Stimulated activated CD8-positive, alpha-beta memory T cell treated with anti-CD3 and anti-CD28 coated beads, Interleukin-12 subunit alpha, Interleukin-12 subunit beta, amount 100 ng/mL, for 24 hours (primary cell): ENCODE results near the gene TRH.

Experiments used
- DNase-seq: peaks from one replicate; pipeline ENCODE4 v3.0.0-alpha.2; 2020; ENCODE audit errors: extremely low read depth

The TRH gene

GRCh38 chr3:129974564-129974832, at the start of gene TRH:
TSS of gene TRH (plus strand) at chr3:129974720. CDS start at chr3:129975817, 1,097 bp downstream.
- no peak for DNase-seq

GRCh38 chr3:129927072-129927471, 47.4 kb upstream of the TRH start:
- no peak for DNase-seq

GRCh38 chr3:129929383-129929782, 45.1 kb upstream of the TRH start:
- DNase-seq = no peak

GRCh38 chr3:129933471-129933870, 41.0 kb upstream of the TRH start:
- no peak for DNase-seq

GRCh38 chr3:129934234-129935123, 40.0 kb upstream of the TRH start:
- DNase-seq = no peak

DNA sequence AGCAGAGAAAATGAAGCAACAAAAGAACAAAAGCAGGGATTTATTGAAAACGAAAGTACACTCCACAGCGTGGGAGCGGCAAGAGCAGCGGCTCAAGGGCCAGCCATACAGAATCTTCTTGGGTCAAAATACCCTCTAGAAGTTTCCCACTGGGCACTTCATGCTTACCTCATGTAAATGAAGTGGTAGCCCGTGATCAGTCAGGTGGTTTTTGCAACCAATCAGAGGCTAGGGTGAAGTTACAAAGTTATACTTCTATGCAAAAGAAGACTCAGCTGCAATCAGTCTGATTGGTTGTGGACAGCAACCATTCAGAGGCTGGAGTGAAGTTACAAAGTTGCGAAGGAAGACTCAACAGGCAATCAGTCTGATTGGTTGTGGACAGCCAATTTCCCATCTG, 37.8 kb upstream of the TRH start:
- DNase-seq = no peak

GRCh38 chr3:129937717-129938116, 36.8 kb upstream of the TRH start:
- DNase-seq = no peak

DNA sequence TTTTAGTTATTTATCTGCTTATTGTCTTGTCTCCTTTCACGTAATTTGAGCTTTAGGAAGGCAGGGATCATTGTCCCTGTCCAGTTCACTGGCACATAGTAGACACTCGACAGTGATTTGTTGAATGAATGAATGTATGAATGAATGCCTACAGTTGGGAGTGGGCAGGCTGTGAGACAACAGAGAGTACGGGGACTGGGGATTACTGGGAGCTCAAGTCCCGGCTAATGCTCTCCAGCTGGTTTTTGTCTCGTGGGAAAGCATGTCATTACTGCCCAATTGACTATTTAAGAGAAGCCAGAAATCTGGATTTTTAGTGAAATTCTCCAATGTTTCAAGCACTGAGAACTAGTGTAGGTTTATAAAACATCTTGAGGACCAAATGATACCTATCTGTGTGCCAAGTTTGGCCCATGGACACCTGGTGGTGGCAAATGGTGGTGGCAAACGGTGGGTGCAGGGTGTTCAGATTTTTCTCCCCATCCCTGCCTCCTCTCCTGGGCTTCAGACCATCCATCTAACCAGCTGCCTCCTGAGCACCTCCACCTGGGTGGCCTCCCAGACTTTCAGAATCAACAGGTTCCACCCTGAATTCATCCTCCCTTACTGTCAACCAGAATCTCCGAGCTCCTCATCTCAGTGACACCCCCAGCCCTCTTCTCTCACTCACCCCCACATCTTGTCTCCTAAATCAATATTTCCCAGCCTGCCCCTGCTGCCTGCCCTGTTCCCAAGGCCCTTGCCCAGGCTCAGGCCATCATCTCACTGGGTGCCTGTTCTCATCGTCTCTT, 36.2 kb upstream of the TRH start:
- DNase-seq = no peak

DNA sequence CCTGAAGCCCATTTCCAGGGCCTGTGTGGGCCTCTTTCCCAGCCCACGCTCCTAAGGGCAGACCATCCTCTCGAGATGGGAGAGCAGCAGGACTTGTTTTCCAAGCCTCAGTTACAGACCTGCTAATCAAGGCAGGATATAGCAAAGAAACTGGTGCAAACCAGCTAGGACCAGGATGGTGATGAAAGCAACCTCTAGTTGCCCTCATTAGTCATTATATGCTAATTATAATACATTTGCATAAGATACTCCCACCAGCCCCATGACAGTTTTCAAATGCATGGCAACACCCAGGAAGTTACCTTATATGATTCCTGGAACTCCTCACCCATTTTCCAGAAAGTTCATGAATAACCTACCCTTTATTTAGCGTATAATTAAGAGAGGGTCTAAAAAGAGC, 34.4 kb upstream of the TRH start:
- no peak for DNase-seq

DNA sequence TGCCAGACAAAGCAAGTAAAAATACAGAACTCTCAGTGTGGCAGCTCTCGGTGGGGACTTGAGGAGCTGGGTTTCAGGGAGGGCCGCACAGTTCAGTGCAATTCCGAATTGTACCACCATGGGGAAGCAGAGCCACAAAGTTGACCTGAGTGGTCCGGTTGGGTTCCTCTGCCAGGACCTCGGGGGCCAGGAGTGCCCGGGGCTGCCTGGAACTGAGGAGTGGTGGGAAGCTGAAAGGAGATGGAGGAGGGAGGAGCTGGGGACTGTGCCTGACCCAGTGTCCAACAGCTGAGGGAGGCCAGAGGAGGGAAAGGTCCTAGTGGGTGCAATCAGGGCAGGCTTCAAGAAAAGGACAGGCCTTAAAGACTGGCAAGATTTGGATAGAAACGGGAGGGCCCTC, 32.2 kb upstream of the TRH start:
- no peak for DNase-seq

DNA sequence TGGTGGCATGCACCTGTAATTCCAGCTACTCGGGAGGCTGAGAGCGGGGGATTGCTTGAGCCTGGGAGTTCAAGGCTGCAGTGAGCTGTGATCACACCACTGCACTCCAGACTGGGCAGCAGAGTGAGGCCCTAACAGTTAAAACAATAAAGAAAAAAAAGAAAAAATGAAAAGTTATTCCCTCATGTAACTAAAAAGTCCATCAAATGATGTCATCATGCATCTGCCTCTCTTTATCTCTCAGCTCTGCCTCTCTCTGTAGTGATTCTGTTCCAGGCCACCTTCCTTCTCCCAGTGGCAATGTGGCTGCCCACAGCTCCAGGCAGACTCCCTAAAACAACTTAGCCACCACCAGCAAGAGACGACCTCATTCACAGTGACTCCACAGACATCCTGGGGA, 31.5 kb upstream of the TRH start:
- DNase-seq = no peak

DNA sequence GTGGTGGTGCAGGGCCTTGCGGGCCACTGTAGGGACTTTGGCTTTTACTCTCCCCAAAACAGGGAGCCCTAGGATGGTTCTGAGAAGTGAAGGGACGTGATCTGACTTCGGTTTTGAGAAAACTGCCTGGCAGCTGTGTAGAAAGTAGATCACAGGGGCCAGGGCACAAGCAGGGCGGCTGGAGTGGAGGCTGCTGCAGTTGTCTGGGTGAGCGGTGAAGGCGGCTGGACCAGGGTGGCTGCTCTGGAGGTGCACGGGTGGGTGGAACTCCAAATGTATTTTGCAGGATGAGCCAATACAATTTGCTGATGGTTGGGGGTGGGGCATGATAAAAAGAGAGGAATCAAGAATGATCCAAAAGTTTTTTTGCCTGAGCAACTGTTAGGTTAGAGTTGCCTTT, 29.8 kb upstream of the TRH start:
- DNase-seq = no peak

GRCh38 chr3:129947538-129948240, 26.8 kb upstream of the TRH start:
- DNase-seq = no peak

- DNase-seq = no peak
These were observed 24.0 kb upstream of the TRH start for GRCh38 chr3:129950318-129951046.

- DNase-seq = no peak
These were observed 21.8 kb upstream of the TRH start for GRCh38 chr3:129952556-129953355.

DNA sequence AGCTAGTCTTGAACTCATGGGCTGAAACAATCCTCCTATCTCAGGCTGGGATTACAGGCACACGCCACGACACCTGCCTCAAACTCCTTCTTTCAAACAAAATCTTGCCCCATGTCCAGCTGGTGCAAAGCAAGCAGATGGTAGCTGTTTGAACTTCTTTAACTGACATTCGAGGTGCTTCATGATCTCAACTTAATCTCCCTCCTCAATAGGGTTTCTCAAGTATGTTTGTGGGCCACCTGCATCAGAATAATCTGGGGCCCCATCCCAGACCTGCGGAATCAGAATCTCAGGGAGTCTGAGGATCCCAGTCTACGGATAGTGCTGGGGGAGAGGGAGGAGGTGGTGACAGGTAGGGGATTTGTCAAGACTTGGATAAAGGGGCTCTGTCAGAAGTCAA, 20.9 kb upstream of the TRH start:
- no peak for DNase-seq

- no peak for DNase-seq
These were observed 20.0 kb upstream of the TRH start for GRCh38 chr3:129954514-129954913.

- no peak for DNase-seq
These were observed 17.6 kb upstream of the TRH start for GRCh38 chr3:129956936-129957335.

- no peak for DNase-seq
These were observed 15.8 kb upstream of the TRH start for GRCh38 chr3:129958755-129959154.

GRCh38 chr3:129961141-129961541, 13.4 kb upstream of the TRH start:
- no peak for DNase-seq

- DNase-seq = no peak
These were observed 11.9 kb upstream of the TRH start for GRCh38 chr3:129962600-129962999.
